NCI-H446 treated with DMSO at 0.1 percent for 48 hours (cell line): ENCODE data around the gene NPY4R.
"Not testable (repeated sequence)": the region's sequence is repeated elsewhere in the genome, so short reads cannot be mapped to it uniquely, and the experiment has no call there.

Experiments used
- DNase-seq: peaks from one replicate; lab custom pipeline; 2025; lab: John Stamatoyannopoulos, UW

Gene NPY4R

GRCh38 chr10:46455992-46456391 lies 9.8 kb downstream of the NPY4R start:
- not testable (repeated sequence) for DNase-seq

GRCh38 chr10:46451365-46451764 lies 14.4 kb downstream of the NPY4R start:
- not testable (repeated sequence) for DNase-seq

- DNase-seq, result not testable (repeated sequence)
Observed at GRCh38 chr10:46450829-46451228, 14.9 kb downstream of the NPY4R start.

- not testable (repeated sequence) for DNase-seq
Observed at GRCh38 chr10:46447439-46447838, 18.3 kb downstream of the NPY4R start.

- not testable (repeated sequence) for DNase-seq
Observed at GRCh38 chr10:46445389-46446122, 20.2 kb downstream of the NPY4R start.

- DNase-seq, result not testable (repeated sequence)
Observed at GRCh38 chr10:46443422-46443821, 22.3 kb downstream of the NPY4R start.

- not testable (repeated sequence) for DNase-seq
Observed at GRCh38 chr10:46442706-46443275, 23.0 kb downstream of the NPY4R start.

GRCh38 chr10:46441837-46442278 lies 23.9 kb downstream of the NPY4R start:
- not testable (repeated sequence) for DNase-seq

- DNase-seq, result not testable (repeated sequence)
Observed at GRCh38 chr10:46440942-46441341, 24.8 kb downstream of the NPY4R start.

- DNase-seq, result not testable (repeated sequence)
Observed at GRCh38 chr10:46423550-46423949, 42.2 kb downstream of the NPY4R start.

- DNase-seq, result not testable (repeated sequence)
Observed at GRCh38 chr10:46419570-46420379, 46.0 kb downstream of the NPY4R start.

- DNase-seq, result not testable (repeated sequence)
Observed at GRCh38 chr10:46418283-46418682, 47.5 kb downstream of the NPY4R start.

GRCh38 chr10:46415291-46415690 lies 50.5 kb downstream of the NPY4R start:
- not testable (repeated sequence) for DNase-seq

- not testable (repeated sequence) for DNase-seq
Observed at GRCh38 chr10:46412665-46413064, 53.1 kb downstream of the NPY4R start.

GRCh38 chr10:46411123-46411522 lies 54.6 kb downstream of the NPY4R start:
- not testable (repeated sequence) for DNase-seq
